DMS79 (cell line): ENCODE measurements around the gene UNC45A.

ENCODE experiments used
- DNase-seq: peaks from one replicate; lab custom pipeline; 2025; lab: John Stamatoyannopoulos, UW

The UNC45A gene

GRCh38 chr15:90966262-90966661 is 31.2 kb downstream of the UNC45A start:
- no peak for DNase-seq

- no peak for DNase-seq
Observed at GRCh38 chr15:90967206-90967605, 32.1 kb downstream of the UNC45A start.

- DNase-seq: no peak
Observed at GRCh38 chr15:90968434-90968833, 33.3 kb downstream of the UNC45A start.

GRCh38 chr15:90970274-90970673 is 35.2 kb downstream of the UNC45A start:
- DNase-seq: no peak

- no peak for DNase-seq
Observed at GRCh38 chr15:90972133-90972532, 37.0 kb downstream of the UNC45A start.

GRCh38 chr15:90974216-90974615 is 39.1 kb downstream of the UNC45A start:
- no peak for DNase-seq

- DNase-seq: no peak
Observed at GRCh38 chr15:90979582-90979981, 44.5 kb downstream of the UNC45A start.

- DNase-seq: no peak
Observed at GRCh38 chr15:90981681-90982080, 46.6 kb downstream of the UNC45A start.

GRCh38 chr15:90982135-90982534 is 47.0 kb downstream of the UNC45A start:
- DNase-seq: no peak

- DNase-seq: no peak
Observed at GRCh38 chr15:90986790-90987507, 51.9 kb downstream of the UNC45A start.

GRCh38 chr15:90987561-90988141 is 52.6 kb downstream of the UNC45A start:
- peak; percentile 9 for DNase-seq

GRCh38 chr15:90988296-90988695 is 53.2 kb downstream of the UNC45A start:
- no peak for DNase-seq

- no peak for DNase-seq
Observed at GRCh38 chr15:90989040-90989768, 54.1 kb downstream of the UNC45A start.

- no peak for DNase-seq
Observed at GRCh38 chr15:90990446-90990845, 55.4 kb downstream of the UNC45A start.

GRCh38 chr15:90991587-90992285 is 56.7 kb downstream of the UNC45A start:
- no peak for DNase-seq

GRCh38 chr15:90994059-90994416 is 59.0 kb downstream of the UNC45A start:
- no peak for DNase-seq

GRCh38 chr15:90994417-90995311 is 59.6 kb downstream of the UNC45A start, which contains the start of gene PRC1:
Gene PRC1, minus strand, starts transcription at chr15:90994535. Its CDS starts 118 bp downstream, at chr15:90994417.
- peak; percentile 82 for DNase-seq

GRCh38 chr15:90998737-90999136 is 63.7 kb downstream of the UNC45A start:
- no peak for DNase-seq

- DNase-seq: no peak
Observed at GRCh38 chr15:91001209-91001608, 66.1 kb downstream of the UNC45A start.
